HG02973 (cell line): ENCODE measurements around the gene ETF1.

Experiments used
- ATAC-seq: cut with Tn5 transposase; IDR thresholded peaks from one replicate; pipeline ENCODE4 v1.9.1; 2021; ENCODE audit warnings: moderate library complexity; ENCODE audit not compliant: unreplicated experiment

ETF1 gene

GRCh38 chr5:138563340-138564118 is 20.5 kb upstream of the ETF1 start:
- ATAC-seq: no peak

DNA sequence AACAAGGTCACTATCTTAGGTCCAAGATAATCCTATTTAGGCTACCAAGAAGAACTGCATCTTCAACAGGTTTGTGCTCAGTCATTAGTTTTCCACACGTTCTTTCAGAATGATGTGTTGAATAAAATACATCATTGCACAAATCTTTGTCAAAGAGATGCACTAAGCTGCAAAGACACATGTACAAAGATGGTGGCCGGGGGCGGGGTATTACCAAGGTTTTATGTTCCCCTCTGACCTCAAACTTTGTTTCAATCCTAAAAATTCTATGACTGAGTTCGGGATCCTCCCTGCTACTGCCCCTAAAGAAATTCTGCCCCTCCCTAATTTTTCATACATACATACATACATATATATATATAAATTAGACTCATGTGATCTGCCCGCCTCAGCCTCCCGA is 17.9 kb upstream of the ETF1 start:
- ATAC-seq: no peak

- ATAC-seq: no peak
These were observed 16.9 kb upstream of the ETF1 start for GRCh38 chr5:138559937-138560336.

DNA sequence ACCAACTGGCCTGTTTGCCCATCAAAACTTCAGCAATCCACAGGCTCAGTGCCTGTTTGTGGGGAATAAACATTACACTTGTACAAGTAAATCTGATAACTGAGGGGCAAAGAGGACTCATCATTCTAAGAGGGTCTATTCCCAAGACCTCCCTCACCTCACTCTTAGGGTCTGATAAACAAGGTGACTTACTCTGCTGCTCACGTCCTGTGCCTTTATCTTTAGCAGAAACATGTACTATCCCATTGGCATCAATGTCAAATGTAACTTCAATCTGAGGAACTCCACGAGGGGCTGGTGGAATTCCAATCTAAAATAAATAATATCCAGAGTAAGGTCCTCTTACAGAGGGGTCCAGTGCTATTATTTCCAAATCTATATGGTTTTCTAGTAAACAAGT is 14.6 kb upstream of the ETF1 start:
- no peak for ATAC-seq

DNA sequence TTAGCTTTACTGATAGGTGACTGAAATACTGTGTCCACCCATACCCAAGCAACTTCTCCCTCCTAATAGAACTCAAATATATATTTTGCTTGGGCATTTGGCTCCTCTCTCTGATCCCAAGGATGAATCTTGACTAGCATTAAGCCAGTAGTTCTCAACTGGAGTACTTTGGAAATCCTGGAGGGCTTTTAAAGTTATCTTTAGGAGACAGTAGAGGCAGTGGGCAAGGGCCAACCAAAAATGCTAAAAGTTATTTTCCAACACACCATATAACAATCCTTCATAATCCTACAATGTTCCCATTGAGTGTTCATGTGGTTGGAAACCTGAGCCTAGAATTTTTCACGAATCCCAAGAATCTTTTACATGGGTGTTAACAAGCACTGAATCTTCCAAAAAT is 11.1 kb upstream of the ETF1 start:
- ATAC-seq: no peak

- ATAC-seq: no peak
These were observed 10.5 kb upstream of the ETF1 start for GRCh38 chr5:138553437-138554095.

DNA sequence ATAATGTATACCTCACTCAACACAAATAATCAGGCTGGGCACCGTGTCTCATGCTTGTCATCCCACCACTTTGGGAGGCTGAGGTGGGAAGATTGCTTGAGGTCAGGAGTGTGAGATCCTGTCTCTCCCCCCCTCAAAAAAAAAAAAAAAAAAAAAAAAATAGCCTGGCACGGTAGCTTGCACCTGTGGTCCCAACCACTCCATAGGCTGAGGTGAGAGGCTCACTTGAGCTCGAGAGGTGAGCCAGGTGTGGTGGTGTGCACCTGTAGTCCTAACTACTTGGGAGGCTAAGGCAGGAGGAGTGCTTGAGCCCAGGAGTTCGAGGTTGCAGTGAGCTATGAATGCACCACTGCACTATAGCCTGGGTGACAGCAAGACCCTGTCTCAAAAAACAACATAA is 9.6 kb upstream of the ETF1 start:
- no peak for ATAC-seq

- ATAC-seq: no peak
These were observed 6.4 kb upstream of the ETF1 start for GRCh38 chr5:138549414-138549813.

GRCh38 chr5:138545919-138546562 is 3.0 kb upstream of the ETF1 start:
- ATAC-seq: no peak

DNA sequence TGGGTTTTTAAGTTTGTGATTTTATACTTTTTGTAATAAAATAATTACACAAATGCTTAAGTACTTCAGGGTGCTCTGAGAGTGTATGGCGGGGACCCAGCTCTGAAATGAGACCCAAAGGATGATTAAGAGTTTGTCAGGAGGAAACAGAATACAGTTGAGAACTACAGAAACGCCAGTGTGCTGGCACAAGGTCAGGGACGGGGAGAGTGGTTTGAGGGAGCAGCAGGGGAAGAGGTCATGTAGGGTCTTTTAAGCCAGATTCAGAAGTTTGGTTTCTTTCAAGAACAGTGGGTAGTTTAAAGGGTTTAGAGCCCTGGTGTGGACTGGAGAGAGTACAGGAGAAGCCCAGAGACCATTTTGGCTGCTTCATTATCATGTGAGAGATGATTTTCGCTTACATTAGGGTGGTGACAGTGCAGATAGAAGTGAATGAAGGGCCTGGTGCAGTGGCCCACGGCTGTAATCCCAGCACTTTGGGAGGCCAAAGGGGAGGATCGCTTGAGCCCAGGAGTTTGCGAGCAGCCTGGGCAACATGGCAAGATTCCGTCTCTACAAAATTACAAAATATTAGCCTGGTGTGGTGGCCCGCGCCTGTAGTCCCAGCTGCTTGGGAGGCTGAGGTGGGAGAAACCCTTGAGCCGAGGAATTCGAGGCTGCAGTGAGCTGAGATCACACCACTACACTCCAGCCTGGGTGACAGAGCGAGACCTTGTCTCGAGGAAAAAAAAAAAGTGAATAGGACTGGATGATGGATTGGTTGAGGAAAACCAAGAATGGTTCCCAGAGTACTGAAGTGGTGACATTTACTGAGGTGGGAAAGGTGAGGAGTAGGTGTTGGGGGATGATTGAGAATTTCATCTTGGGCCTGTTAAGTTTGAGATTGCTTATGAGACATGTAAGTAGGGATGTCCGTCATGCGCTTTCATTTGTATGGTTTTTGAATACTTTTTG is 1.4 kb upstream of the ETF1 start:
- ATAC-seq: no peak

- ATAC-seq: peak; percentile 47
These were observed 681 bp upstream of the ETF1 start for GRCh38 chr5:138543730-138544104.

GRCh38 chr5:138542180-138542955 is 668 bp downstream of the ETF1 start:
- peak; percentile 1 for ATAC-seq

DNA sequence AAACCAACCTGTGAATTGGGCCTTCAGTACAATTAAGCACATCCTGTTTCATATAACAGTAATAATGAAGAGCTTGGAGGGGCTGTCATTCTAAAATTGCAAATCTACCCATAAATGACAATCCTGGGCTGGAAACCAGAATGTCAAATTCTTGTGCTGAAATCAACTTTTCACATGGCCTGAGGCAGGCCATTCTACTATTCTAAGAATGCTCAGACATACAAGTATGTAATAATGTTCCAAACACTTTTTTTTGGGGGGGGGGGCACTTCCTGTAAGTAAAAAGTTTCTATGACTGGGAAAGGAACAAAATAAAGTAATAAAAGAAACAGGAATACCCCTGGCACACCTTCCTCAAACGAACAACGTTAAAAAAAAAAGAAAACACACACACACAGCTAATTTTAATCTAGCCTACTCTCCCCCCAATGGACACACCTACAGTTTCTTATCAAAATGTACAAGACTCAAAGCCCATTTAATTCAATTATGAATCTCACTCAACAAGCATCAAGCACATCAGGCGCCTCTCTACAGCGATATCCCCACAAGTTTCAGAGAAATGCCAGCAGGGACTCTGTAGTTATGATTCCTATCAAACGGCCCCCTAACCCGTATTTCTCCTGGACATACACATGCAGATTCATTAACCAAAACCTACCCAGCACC is 1.4 kb downstream of the ETF1 start:
- ATAC-seq: no peak

DNA sequence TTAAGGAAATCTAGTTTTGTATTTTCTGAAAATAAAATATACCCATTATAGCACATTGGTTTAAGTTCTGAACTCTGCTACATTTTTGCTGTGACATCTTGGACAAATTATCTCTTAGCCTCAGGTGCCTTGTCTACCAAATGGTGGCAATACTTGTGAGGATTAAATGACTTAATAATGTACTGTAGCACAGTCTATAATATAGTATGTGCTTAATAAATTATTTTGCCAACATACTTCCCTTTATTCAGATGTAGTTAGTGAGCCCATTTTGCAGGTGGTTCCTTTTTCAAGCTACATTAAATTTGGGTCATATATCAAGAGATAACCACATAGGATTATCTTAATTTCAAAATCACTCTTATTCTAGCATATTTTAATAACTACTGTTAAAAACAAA is 3.2 kb downstream of the ETF1 start:
- no peak for ATAC-seq

DNA sequence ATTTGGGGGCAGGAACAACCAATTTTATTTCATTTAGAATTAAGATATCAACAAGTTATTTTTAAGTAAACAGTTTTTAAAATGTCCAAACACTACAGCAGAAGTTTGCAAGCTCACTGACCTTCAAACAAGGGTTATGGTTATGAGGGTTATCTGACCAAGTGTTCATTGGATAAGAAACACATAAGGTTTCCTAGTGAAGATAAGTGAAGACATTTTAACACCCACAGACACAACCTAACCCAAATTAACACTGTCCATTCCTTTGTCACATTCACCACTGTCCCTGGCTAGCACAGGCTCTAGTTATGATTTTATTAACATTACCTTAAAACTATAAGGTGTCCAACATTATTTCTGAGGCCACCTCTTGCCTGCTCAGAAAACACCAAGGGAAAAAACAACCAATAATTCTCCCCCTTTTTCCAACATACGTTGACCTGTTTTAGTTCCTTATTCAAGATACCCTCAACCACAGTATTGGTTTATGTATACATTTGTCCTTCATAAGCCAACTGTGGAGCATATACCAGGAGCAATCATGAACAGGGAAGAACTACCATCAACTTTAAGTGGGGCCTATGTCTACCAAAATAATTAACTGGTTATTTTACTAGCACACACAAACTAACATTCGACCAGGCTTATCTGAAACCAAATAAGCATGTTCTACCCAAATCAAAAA is 4.0 kb downstream of the ETF1 start:
- no peak for ATAC-seq

GRCh38 chr5:138536665-138537315 is 6.2 kb downstream of the ETF1 start:
- no peak for ATAC-seq

- no peak for ATAC-seq
These were observed 6.8 kb downstream of the ETF1 start for GRCh38 chr5:138536215-138536614.
